Measurements from ENCODE around the gene LRRC73.

GRCh38 chr6:43467752-43468151, 42.4 kb downstream of the LRRC73 start:
- TF ChIP-seq POLR2A (IDR thresholded peaks at IDR 0.05) (no peak), CTCF (IDR thresholded peaks at IDR 0.05 in 4 of 5, conservative IDR thresholded peaks at IDR 0.05 in 1 of 5) (no peak)

Data from gastrocnemius medialis (tissue), 4 donors.